ENCODE results near the gene NFATC1.

Gene NFATC1

GRCh38 chr18:79563949-79564348 lies 168.2 kb downstream of the NFATC1 start:
- no peak for DNase-seq

- DNase-seq: no peak
Measured at GRCh38 chr18:79564441-79564840, 168.7 kb downstream of the NFATC1 start.

- no peak for DNase-seq
Measured at GRCh38 chr18:79566771-79567431, 171.2 kb downstream of the NFATC1 start.

- no peak for DNase-seq
Measured at GRCh38 chr18:79567481-79568147, 171.9 kb downstream of the NFATC1 start.

- no peak for DNase-seq
Measured at GRCh38 chr18:79568543-79569205, 172.9 kb downstream of the NFATC1 start.

- no peak for DNase-seq
Measured at GRCh38 chr18:79569720-79570119, 174.0 kb downstream of the NFATC1 start.

- DNase-seq: no peak
Measured at GRCh38 chr18:79570266-79571201, 174.8 kb downstream of the NFATC1 start.

- DNase-seq: no peak
Measured at GRCh38 chr18:79571211-79572092, 175.7 kb downstream of the NFATC1 start.

- no peak for DNase-seq
Measured at GRCh38 chr18:79572093-79572780, 176.5 kb downstream of the NFATC1 start.

- DNase-seq: no peak
Measured at GRCh38 chr18:79572848-79573451, 177.2 kb downstream of the NFATC1 start.

- DNase-seq: no peak
Measured at GRCh38 chr18:79573921-79574491, 178.3 kb downstream of the NFATC1 start.

- no peak for DNase-seq
Measured at GRCh38 chr18:79574938-79575525, 179.3 kb downstream of the NFATC1 start.

- DNase-seq: no peak
Measured at GRCh38 chr18:79575891-79576685, 180.4 kb downstream of the NFATC1 start.

GRCh38 chr18:79576686-79577351 lies 181.1 kb downstream of the NFATC1 start:
- DNase-seq: no peak

- DNase-seq: no peak
Measured at GRCh38 chr18:79577451-79578395, 182.0 kb downstream of the NFATC1 start.

- no peak for DNase-seq
Measured at GRCh38 chr18:79578396-79579260, 182.9 kb downstream of the NFATC1 start.

Data from NCI-H82 (cell line).